IPS-18a (cell line): ENCODE results near the gene GNB1L.

Experiments used
- H3K27ac ChIP-seq: one replicate; pipeline ENCODE4 v1.5.1; 2013; ENCODE audit warnings: low read length
- H3K27me3 ChIP-seq: one replicate; pipeline ENCODE4 v1.6.1; 2013; ENCODE audit warnings: mild to moderate bottlenecking, low read length; ENCODE audit not compliant: control insufficient read depth, insufficient read depth
- H3K36me3 ChIP-seq: one replicate; pipeline ENCODE4 v1.6.1; 2013; ENCODE audit warnings: low read depth, low read length; ENCODE audit not compliant: control insufficient read depth
- H3K4me1 ChIP-seq: one replicate; pipeline ENCODE4 v1.6.1; 2013; ENCODE audit warnings: low read depth, low read length; ENCODE audit not compliant: control insufficient read depth
- H3K4me3 ChIP-seq: one replicate; pipeline ENCODE4 v1.5.1; 2013; ENCODE audit warnings: low read length
- H3K9ac ChIP-seq: one replicate; pipeline ENCODE4 v1.6.1; 2013; ENCODE audit warnings: mild to moderate bottlenecking, low read length, moderate library complexity
- H3K9me3 ChIP-seq: one replicate; pipeline ENCODE4 v1.6.1; 2013; ENCODE audit warnings: low read depth, low read length; ENCODE audit not compliant: control insufficient read depth

GNB1L gene

DNA sequence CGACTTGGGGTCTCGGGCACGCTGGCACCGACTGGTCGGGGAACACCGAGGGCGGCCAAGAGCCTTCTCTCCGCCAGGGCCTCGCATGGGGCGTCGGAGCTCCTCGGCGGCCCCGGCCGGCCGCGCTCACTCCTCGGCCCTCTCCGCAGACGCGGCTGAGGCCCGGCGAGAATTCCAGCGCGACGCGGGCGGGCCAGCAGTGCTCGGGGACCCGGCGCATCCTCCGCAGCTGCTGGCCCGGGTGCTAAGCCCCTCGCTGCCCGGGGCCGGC lies 88.5 kb downstream of the GNB1L start:
- H3K27me3 ChIP-seq = peaks cover 100% of the 10 kb centered on the region
- H3K27ac ChIP-seq = no peak overlapping the region
- H3K36me3 ChIP-seq = no peaks in the 10 kb centered on the region
- H3K9me3 ChIP-seq = no peaks in the 10 kb centered on the region
- no peak overlapping the region for H3K4me3 ChIP-seq
- H3K9ac ChIP-seq = no peak overlapping the region
- H3K4me1 ChIP-seq = peaks cover 27% of the 10 kb centered on the region

DNA sequence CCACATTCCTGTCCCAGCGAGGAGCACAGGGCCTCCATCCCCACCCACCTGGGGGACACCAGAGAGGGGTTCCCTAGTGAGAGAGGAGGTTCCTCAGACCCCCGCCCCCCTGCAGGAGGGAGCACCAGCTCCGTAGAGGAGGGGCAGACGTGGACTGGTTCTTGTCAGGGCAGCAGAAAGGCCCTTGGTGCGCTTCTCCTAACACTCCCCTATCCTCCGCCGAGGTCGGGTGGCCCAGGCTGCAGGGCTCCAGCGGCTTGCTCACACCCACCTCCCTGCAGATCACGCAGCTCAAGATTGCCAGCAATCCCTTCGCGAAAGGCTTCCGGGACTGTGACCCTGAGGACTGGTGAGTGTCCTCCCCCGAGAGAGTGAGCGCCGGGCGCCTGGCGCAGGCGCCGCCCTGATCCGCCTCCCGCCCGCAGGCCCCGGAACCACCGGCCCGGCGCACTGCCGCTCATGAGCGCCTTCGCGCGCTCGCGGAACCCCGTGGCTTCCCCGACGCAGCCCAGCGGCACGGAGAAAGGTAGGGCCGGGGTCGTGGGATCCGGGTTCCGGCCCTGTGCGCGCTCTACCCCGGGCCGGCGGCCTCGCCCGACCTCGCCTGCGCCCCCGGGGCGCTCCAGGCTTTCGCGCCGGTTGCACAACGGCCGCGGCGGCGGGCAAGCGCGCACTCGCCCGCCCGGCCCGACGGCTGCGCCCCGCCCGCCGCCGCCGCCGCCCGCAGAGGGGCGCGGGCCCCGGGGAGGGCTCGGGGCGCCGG lies 89.0 kb downstream of the GNB1L start:
- Histone ChIP-seq H3K4me1 (peaks cover 27% of the 10 kb centered on the region), H3K4me3 (peak overlapping the region; percentile 22), H3K36me3 (no peaks in the 10 kb centered on the region), H3K9me3 (no peaks in the 10 kb centered on the region), H3K27ac (no peak overlapping the region), H3K9ac (no peak overlapping the region), H3K27me3 (peaks cover 98% of the 10 kb centered on the region)

DNA sequence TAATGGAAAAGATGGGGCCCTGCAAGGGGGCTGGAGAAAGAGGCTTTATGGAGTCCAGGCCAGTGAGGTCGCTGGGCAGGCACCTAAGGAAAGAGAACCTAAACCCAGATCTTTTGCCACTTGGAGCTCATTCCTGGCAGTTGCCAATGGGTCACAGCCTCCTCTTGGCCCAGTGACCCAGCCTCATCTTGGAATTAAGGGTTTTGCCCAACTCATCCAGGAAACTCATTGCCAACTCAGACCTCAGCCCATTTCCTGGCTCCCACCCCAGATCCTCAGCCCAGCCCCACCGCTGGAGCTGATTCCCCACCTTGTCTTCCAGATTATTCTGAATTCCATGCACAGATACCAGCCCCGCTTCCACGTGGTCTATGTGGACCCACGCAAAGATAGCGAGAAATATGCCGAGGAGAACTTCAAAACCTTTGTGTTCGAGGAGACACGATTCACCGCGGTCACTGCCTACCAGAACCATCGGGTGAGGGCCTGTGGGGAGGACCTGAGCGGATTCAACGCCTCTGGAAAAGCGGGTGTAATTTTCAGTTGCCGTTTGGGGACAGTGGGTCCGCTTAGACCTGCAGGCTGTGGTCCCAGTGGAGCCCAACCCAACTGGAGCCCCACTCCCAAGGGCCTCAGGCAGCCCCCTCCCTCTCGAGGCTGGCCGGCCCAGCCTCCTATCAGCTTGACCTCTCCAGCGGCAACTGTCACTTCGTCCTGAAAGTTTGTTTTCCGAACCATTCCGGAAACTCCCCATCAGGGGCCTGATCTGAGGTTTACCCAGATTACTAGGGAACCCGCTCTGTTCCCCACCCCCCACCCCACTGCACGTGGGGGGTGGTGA lies 89.8 kb downstream of the GNB1L start:
- peaks cover 95% of the 10 kb centered on the region for H3K27me3 ChIP-seq
- no peaks in the 10 kb centered on the region for H3K9me3 ChIP-seq
- no peak overlapping the region for H3K27ac ChIP-seq
- no peaks in the 10 kb centered on the region for H3K36me3 ChIP-seq
- peak overlapping the region; percentile 22 for H3K4me3 ChIP-seq
- peaks cover 27% of the 10 kb centered on the region for H3K4me1 ChIP-seq
- no peak overlapping the region for H3K9ac ChIP-seq

DNA sequence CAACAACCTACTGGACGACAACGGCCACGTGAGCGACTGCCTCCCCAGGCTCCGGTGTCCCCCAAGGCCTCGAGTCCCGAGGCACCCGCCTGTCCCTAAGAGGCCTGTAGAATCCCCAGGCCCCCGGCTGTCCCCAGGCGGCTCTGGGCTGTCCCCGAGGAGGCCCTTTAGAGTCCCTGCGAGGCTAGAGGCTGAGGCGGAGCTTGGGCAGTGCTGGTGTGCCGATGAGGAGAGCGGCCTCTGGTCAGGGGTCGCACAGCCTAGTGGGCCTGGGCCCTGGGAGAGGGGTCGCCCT lies 90.4 kb downstream of the GNB1L start:
- peaks cover 27% of the 10 kb centered on the region for H3K4me1 ChIP-seq
- no peaks in the 10 kb centered on the region for H3K36me3 ChIP-seq
- H3K9ac ChIP-seq = no peak overlapping the region
- H3K27ac ChIP-seq = no peak overlapping the region
- no peaks in the 10 kb centered on the region for H3K9me3 ChIP-seq
- H3K27me3 ChIP-seq = peaks cover 95% of the 10 kb centered on the region
- H3K4me3 ChIP-seq = no peak overlapping the region

DNA sequence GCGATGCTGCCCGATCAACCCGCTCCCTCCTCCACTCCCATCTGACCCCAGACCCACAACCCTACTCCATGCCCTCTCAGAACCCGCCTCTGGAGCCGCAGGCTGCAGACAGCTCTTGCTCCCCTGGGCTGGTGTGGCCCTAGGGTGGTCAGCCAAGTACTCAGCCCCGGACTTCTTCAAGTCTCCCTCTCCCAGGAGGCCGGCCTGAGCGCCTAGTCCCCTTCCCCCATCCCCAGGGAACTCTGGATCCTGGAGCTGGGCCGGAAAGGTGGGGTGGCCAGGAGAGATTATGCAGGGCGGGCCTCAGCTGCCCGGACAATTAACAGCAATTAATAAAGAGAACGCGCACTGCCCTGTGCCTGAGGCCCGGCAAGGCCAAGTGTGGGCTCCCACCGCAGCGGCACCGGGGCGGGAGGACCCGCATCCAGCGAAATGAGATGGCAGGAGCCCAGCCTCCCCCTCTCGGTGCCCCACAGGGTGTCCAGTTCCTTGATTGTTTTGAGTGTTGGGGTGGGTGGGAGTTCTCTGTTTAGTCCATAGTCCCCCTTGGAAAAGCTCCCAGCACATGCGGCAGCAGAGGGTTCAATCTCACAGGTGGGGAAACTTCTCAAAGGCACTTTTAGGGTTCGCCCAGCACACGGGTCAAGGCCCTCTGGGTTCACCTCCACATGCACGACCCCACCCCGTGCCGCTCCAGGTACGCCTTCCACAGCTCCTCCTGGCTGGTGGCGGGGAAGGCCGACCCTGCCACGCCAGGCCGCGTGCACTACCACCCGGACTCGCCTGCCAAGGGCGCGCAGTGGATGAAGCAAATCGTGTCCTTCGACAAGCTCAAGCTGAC lies 91.0 kb downstream of the GNB1L start:
- Histone ChIP-seq H3K27ac (no peak overlapping the region), H3K4me1 (peaks cover 27% of the 10 kb centered on the region), H3K9ac (no peak overlapping the region), H3K4me3 (no peak overlapping the region), H3K27me3 (peaks cover 95% of the 10 kb centered on the region), H3K36me3 (no peaks in the 10 kb centered on the region), H3K9me3 (no peaks in the 10 kb centered on the region)

DNA sequence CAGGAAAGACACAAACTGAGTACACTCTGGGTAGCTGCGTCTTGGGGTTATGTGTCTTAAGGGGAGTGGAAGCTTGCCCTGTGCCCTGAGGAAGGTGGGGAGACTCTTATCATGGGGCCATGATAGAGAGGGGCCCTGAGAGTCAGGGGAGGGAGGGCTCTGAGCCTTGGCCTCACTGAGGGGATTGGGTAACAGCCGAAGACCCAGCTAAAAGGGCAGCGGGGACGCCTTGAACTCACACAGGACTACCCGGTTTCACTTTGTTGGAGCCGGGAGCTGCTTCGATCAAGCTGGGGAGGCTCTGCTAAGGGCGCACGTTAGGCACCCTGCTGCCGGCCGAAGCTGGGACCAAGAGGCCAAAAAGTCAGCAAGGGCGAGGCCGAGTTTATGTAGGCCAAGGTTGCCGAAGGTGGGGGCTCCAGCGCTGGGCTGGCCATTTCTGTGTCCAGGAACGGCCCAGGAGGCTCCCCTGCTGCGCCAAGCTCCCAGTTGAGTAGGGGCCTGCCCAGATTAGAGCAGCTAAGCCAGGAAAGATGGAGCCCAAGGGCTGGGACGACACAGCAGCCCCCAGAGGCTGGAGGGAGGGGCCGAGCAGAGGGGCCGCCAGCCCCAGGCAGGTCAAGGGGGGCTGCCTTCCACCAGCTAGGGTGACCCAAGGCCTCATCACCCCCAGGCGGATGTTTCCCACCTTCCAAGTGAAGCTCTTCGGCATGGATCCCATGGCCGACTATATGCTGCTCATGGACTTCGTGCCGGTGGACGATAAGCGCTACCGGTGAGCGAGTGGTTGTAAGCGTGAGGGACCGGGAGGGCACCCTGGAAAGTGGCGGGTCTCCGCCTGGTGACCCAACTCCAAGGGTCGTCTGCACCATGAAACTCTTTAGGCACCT lies 91.9 kb downstream of the GNB1L start:
- Histone ChIP-seq H3K4me3 (no peak overlapping the region), H3K9me3 (no peaks in the 10 kb centered on the region), H3K4me1 (peaks cover 23% of the 10 kb centered on the region), H3K27me3 (peaks cover 95% of the 10 kb centered on the region), H3K9ac (no peak overlapping the region), H3K27ac (no peak overlapping the region), H3K36me3 (no peaks in the 10 kb centered on the region)

DNA sequence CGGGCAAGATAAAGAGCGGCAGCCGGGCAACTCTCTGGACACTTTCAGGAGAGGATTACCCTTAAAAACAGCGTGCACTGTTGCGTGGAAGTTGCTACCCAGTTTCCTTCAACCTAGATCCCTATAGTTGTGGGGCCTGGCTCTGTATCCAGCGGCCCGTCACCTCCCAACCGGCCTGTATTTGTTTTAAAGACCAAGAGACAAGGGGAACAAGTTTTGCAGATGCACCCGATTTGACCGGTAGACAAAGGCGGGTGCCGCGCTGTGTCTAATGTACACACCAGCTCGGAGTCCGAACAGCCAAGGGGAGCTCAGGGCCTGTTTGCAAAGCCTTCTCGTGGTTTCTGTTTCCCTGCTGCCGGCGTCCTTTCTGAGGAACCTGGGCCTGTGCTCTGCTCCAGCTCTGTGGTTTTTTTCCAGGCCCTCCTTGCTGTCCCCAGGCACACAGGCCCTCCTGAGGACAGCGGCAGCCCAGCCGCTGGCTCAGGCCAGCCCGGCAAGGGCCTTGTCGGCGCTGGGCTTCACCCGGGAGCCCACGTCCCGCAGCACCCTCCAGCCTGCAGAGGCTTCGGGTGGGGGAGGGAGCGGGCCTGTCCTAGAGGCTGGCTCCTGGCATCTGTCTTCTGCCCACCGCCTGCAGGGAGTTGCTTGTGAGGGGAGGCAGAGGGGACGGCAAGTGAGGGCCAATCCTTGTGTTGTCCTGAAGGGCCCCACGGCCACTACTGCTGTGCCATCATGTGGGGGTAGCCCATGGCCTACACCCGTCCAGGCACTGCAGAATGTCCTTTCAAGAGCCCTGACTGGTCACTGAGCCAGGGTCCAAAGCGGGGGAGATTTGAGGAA lies 92.7 kb downstream of the GNB1L start:
- Histone ChIP-seq H3K27ac (no peak overlapping the region), H3K9ac (no peak overlapping the region), H3K36me3 (no peaks in the 10 kb centered on the region), H3K9me3 (no peaks in the 10 kb centered on the region), H3K4me1 (peaks cover 20% of the 10 kb centered on the region), H3K27me3 (peaks cover 95% of the 10 kb centered on the region), H3K4me3 (no peak overlapping the region)

DNA sequence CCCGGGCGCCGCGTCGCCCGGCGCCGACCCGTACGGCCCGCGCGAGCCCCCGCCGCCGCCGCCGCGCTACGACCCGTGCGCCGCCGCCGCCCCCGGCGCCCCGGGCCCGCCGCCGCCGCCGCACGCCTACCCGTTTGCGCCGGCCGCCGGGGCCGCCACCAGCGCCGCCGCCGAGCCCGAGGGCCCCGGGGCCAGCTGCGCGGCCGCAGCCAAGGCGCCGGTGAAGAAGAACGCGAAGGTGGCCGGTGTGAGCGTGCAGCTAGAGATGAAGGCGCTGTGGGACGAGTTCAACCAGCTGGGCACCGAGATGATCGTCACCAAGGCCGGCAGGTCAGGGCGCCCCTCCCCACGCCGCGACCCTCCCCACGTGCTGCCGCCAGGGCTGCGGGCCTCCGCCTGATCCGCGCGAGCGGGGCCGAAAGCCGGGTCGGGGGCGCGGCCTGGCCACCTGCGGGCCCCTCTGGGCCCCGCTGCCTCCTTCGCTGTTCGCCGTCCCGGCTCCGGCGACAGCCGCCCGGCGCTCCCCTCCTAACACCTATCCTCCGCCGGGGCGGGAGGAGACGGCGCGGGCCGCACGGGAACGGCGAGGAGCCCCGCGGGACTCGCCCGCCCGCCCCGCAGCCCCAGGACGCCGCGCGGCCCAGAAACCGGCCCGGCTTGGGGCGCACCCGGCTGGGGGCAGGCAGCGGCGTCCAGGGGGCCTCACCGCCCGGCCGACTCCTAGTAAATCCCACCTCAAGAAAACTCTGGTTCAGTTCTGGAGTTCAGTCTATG lies 93.5 kb downstream of the GNB1L start:
- H3K4me1 ChIP-seq = peaks cover 20% of the 10 kb centered on the region
- no peaks in the 10 kb centered on the region for H3K36me3 ChIP-seq
- no peak overlapping the region for H3K9ac ChIP-seq
- no peak overlapping the region for H3K4me3 ChIP-seq
- no peak overlapping the region for H3K27ac ChIP-seq
- no peaks in the 10 kb centered on the region for H3K9me3 ChIP-seq
- H3K27me3 ChIP-seq = peaks cover 95% of the 10 kb centered on the region

DNA sequence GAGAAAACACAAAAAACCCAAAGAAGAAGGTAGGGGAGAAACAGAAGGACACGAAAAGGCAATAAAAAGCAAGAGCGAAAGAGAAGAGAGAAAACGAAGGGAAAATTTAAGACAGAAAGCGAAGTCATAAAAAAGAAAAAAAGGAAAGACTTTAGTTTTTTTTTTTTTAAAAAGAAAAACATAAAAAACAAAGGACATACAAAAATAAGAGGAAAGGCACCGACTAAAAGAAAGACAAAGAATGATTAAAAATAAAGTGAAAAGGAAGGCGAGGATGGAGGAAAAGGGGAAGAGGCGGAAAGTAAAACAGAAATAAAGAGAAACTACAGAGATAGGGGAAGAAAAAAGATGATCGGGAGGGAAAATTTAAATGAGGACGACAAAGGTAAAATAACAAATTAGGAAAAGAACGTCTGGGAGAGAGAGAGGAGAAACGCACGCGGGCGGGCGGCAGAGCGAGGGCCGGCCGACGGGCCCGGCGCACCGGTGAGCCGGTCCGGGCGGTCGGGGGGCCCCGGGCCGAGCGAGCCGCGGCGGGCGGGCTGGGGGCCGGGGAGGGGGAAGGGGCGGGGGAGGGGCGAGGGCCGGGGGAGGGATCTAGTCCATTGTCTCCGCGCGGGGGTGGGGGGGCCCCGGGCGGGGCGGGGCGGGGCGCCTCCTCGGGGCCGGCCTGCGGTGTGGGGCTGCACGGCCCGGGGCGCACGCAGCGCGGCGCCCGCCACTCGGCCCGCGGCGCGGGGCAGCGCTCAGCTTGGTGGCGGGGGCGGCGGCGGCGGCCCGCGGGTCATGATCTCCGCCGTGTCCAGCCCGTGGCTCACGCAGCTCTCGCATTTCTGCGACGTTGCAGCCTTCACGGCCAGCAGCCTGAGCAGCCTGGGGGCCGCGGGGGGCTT lies 94.4 kb downstream of the GNB1L start, which contains the start of gene TBX1:
Gene TBX1 (plus strand): TSS at position 721 of the 893 bp plus-strand sequence. CDS start 66 bp downstream, at position 787.
- H3K4me1 ChIP-seq = peaks cover 22% of the 10 kb centered on the region
- no peaks in the 10 kb centered on the region for H3K9me3 ChIP-seq
- H3K4me3 ChIP-seq = no peak within 1 kb of the TSS
- no peak within 1 kb of the TSS for H3K9ac ChIP-seq
- no peak within 1 kb of the TSS for H3K27ac ChIP-seq
- H3K27me3 ChIP-seq = peaks cover 95% of the 10 kb centered on the region
- no peaks in the 10 kb centered on the region for H3K36me3 ChIP-seq
